Upper lobe of left lung (tissue), 6 donors: ENCODE results near the gene FANCM. TPM values are rescaled to one million over a fixed set of nuclear protein-coding genes. Genes with fewer than 3 reads are reported as not detected.

Source experiments
- ATAC-seq, 2 donors: fragments of 200-7000 bp; cut with Tn5 transposase; one replicate each; pipeline ENCODE4 v1.9.1; 2022; ENCODE audit warnings: mild to moderate bottlenecking in 2 of 2, moderate library complexity in 2 of 2; ENCODE audit not compliant: low FRiP score in 2 of 2
- DNase-seq, 2 donors: peaks; one replicate each; pipeline ENCODE4 v3.0.0-alpha.2; 2019 to 2020
- H3K27ac ChIP-seq, 4 donors: fragments of 200-600 bp; sonication (generic); one replicate each; pipeline ENCODE4 v1.5.1; 2016 to 2019
- H3K27me3 ChIP-seq, 4 donors: fragments of 200-600 bp; sonication (generic); one replicate each; pipeline ENCODE4 v1.5.1; 2017 to 2019
- H3K36me3 ChIP-seq, 4 donors: fragments of 200-600 bp; sonication (generic); one replicate each; pipeline ENCODE4 v1.5.1; 2016 to 2019
- H3K4me1 ChIP-seq, 4 donors: fragments of 200-600 bp; sonication (generic); one replicate each; pipeline ENCODE4 v1.5.1; 2018 to 2019
- H3K4me3 ChIP-seq, 4 donors: fragments of 200-600 bp; sonication (generic); one replicate each; pipeline ENCODE4 v1.5.1; 2017 to 2019; ENCODE audit warnings: mild to moderate bottlenecking in 2 of 4, moderate library complexity in 1 of 4
- H3K9me3 ChIP-seq, 4 donors: fragments of 200-600 bp; sonication (generic); one replicate each; pipeline ENCODE4 v1.5.1; 2018 to 2019
- CTCF ChIP-seq, 6 experiments: fragments of 450-650 bp in 4 of 6; fragments of 200-600 bp in 2 of 6; sonication (generic) in 2 of 6; IDR thresholded peaks; one replicate each; pipeline ENCODE4 v1.5.1; 2016 to 2019; ENCODE audit warnings: antibody characterized with exemption in 6 of 6
- EP300 ChIP-seq, 4 donors: sonication (generic); formaldehyde crosslinking; IDR thresholded peaks; one replicate each; pipeline ENCODE4 v1.5.1; 2017; ENCODE audit warnings: antibody characterized with exemption in 4 of 4, control low read depth in 2 of 4
- POLR2A ChIP-seq, 4 donors: fragments of 450-650 bp; IDR thresholded peaks; one replicate each; pipeline ENCODE4 v1.5.1; 2016 to 2017; ENCODE audit warnings: antibody characterized with exemption in 4 of 4, mild to moderate bottlenecking in 2 of 4
- POLR2AphosphoS5 ChIP-seq, 2 donors: sonication (generic); formaldehyde crosslinking; IDR thresholded peaks; one replicate each; pipeline ENCODE4 v1.5.1; 2017; ENCODE audit warnings: antibody characterized with exemption in 2 of 2
- WGBS, 2 donors: methylation state at CpG; one replicate each; pipeline ENCODE4 v1.1.5; 2017 to 2018; 5-methylcytosine and 5-hydroxymethylcytosine counted together
- total RNA-seq, 6 donors: library from RNA; depleted of rRNA in 4 of 6; stranded (reverse); fragments of >200 nt in 4 of 6; gene quantifications; one replicate each; pipeline versions ENCODE4 v1.1.0 to v1.2.1, GENCODE V29; 2016 to 2021
- donor health status: DM: no; HTN: no; CAD: no; lungs with moderate emphysema.
- donor health status: DM: no; HTN: yes; CAD: no; lungs with severe emphysema.

Gene FANCM
- total RNA-seq, 6 donors from 2014 or later: 3.3 to 34.6 (median 4.6) TPM

DNA sequence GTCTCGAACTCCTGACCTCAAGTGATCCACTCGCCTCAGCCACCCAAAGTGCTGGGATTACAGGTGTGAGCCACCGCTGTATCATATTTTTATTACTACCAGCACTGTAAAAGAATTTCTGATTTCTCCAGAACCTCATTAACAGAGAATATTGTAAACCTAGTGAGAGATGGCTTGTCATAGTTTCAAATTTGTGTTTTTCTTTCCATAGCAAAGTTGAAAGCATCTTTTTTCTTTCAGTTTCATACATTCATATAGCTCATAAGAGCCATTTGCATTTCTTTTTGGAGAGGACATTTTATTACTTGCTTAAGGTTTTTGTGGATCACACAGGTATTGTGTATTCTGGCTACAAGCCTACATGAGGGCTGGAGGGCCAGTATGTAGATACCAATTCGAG is 59.2 kb downstream of the FANCM start:
- DNase-seq (no peak), ATAC-seq (no peak)

DNA sequence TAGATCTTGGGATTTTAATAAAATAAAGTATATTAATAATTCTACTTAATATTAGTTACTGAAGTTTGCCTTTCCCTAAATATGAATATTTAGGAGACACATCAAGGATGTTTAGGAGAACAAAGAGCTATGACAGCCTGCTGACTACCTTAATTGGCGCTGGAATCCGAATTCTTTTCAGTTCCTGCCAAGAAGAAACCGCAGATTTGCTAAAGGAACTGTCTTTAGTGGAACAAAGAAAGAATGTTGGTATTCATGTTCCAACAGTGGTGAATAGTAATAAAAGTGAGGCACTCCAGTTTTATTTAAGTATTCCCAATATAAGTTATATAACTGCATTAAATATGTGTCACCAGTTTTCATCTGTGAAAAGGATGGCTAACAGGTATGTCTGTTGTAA is 62.8 kb downstream of the FANCM start:
- 86 to 94% methylated on average over 3 of the region's 3 CpGs for WGBS, 2 donors
- Histone ChIP-seq H3K4me1 (no peaks in the 10 kb centered on the region), H3K4me3 (no peak overlapping the region), H3K36me3 (peaks cover 0 to 11% (median 0%) of the 10 kb centered on the region in 4 donors), H3K27ac (no peak overlapping the region), H3K27me3 (no peaks in the 10 kb centered on the region), H3K9me3 (no peaks in the 10 kb centered on the region)
- TF ChIP-seq POLR2AphosphoS5 (IDR thresholded peaks at IDR 0.05): no peak
- no peak for TF ChIP-seq CTCF (IDR thresholded peaks at IDR 0.05)
- TF ChIP-seq POLR2A (IDR thresholded peaks at IDR 0.05): no peak
- no peak for TF ChIP-seq EP300 (IDR thresholded peaks at IDR 0.05)
- ATAC-seq (no peak), DNase-seq (no peak)

More for the DNA sequence above, 59.2 kb downstream of the FANCM start:
- Histone ChIP-seq H3K9me3 (no peaks in the 10 kb centered on the region), H3K27me3 (no peaks in the 10 kb centered on the region), H3K4me1 (no peaks in the 10 kb centered on the region), H3K27ac (no peak overlapping the region), H3K4me3 (no peak overlapping the region), H3K36me3 (no peaks in the 10 kb centered on the region)
- WGBS, 2 donors: 88% methylated on average over 4 of the region's 4 CpGs
- no peak for TF ChIP-seq POLR2A (IDR thresholded peaks at IDR 0.05)
- no peak for TF ChIP-seq CTCF (IDR thresholded peaks at IDR 0.05)
- TF ChIP-seq EP300 (IDR thresholded peaks at IDR 0.05): no peak
- no peak for TF ChIP-seq POLR2AphosphoS5 (IDR thresholded peaks at IDR 0.05)

DNA sequence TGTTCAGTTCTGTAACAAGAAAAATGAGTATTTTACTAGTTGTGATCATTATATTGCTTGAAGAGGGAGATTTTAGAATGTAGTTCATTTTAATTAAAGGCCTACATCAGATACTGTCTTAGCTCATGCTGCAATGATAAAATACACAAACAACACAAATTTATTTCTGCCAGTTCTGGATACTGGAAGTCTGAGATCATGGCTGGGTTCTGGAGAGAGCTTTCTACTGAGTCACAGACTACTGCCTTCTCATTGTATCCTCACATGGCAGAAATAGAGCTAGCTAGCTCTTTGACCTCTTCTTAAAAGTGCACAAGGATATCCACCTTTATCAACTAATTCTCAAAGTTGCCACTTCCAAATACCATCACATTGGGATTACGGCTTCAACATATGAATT is 63.5 kb downstream of the FANCM start:
- no peak overlapping the region for H3K27ac ChIP-seq
- DNase-seq (no peak), ATAC-seq (peak in 1 of 2 donors; percentile 42)
- H3K4me1 ChIP-seq: no peaks in the 10 kb centered on the region
- H3K27me3 ChIP-seq: no peaks in the 10 kb centered on the region
- WGBS, 2 donors: 92 to 95% methylated on average over 1 of the region's 1 CpG
- no peak overlapping the region for H3K4me3 ChIP-seq
- H3K9me3 ChIP-seq: no peaks in the 10 kb centered on the region
- H3K36me3 ChIP-seq: peaks cover 0 to 11% (median 0%) of the 10 kb centered on the region in 4 donors
- TF ChIP-seq CTCF (IDR thresholded peaks at IDR 0.05) (no peak), POLR2A (IDR thresholded peaks at IDR 0.05) (no peak), POLR2AphosphoS5 (IDR thresholded peaks at IDR 0.05) (no peak), EP300 (IDR thresholded peaks at IDR 0.05) (no peak)

- Histone ChIP-seq H3K27ac (no peak overlapping the region), H3K9me3 (no peaks in the 10 kb centered on the region), H3K4me3 (no peak overlapping the region), H3K36me3 (peaks cover 0 to 22% (median 7%) of the 10 kb centered on the region in 4 donors), H3K4me1 (no peaks in the 10 kb centered on the region), H3K27me3 (no peaks in the 10 kb centered on the region)
- DNase-seq (no peak), ATAC-seq (peak in 1 of 2 donors; percentile 14)
- 61 to 78% methylated on average over 1 of the region's 1 CpG for WGBS, 2 donors
- TF ChIP-seq EP300 (IDR thresholded peaks at IDR 0.05) (no peak), POLR2A (IDR thresholded peaks at IDR 0.05) (no peak)
These were observed 66.2 kb downstream of the FANCM start for GRCh38 chr14:45201905-45202304.

- TF ChIP-seq EP300 (IDR thresholded peaks at IDR 0.05) (no peak), CTCF (IDR thresholded peaks at IDR 0.05) (no peak), POLR2A (IDR thresholded peaks at IDR 0.05) (no peak), POLR2AphosphoS5 (IDR thresholded peaks at IDR 0.05) (no peak)
- DNase-seq (no peak), ATAC-seq (no peak)
- H3K9me3 ChIP-seq: no peaks in the 10 kb centered on the region
- H3K27me3 ChIP-seq: no peaks in the 10 kb centered on the region
- H3K27ac ChIP-seq: no peak overlapping the region
- H3K36me3 ChIP-seq: peaks cover 0 to 42% (median 7%) of the 10 kb centered on the region in 4 donors
- no peak overlapping the region for H3K4me3 ChIP-seq
- H3K4me1 ChIP-seq: no peaks in the 10 kb centered on the region
These were observed 68.5 kb downstream of the FANCM start for GRCh38 chr14:45204241-45204640.
